ENCODE results near the gene NFATC3.

- no peak for TF ChIP-seq JUND (IDR thresholded peaks at IDR 0.05)
- no peak for TF ChIP-seq CTCF (IDR thresholded peaks at IDR 0.05; ENCODE audit: low read depth, low read length, missing input control)
- no peak for TF ChIP-seq HNF4A (conservative IDR thresholded peaks at IDR 0.05)
- no peak for TF ChIP-seq RAD21 (IDR thresholded peaks at IDR 0.05)
- TF ChIP-seq REST (IDR thresholded peaks at IDR 0.05) = no peak
These were observed 161.5 kb downstream of the NFATC3 start for GRCh38 chr16:68246666-68247065.

Measured in liver (tissue), 3 donors.